ENCODE measurements around the gene UVRAG.

GRCh38 chr11:76131142-76131541 lies 316.1 kb downstream of the UVRAG start:
- TF ChIP-seq CTCF (IDR thresholded peaks at IDR 0.05) (no peak), POLR2AphosphoS5 (IDR thresholded peaks at IDR 0.05) (no peak), POLR2A (IDR thresholded peaks at IDR 0.05) (no peak)
